GM19467 (cell line): Measurements from ENCODE around the gene HOXA6.

Experiments used
- ATAC-seq: cut with Tn5 transposase; IDR thresholded peaks from one replicate; pipeline ENCODE4 v1.9.1; 2021; ENCODE audit warnings: mild to moderate bottlenecking, moderate library complexity; ENCODE audit not compliant: unreplicated experiment

The HOXA6 gene

DNA sequence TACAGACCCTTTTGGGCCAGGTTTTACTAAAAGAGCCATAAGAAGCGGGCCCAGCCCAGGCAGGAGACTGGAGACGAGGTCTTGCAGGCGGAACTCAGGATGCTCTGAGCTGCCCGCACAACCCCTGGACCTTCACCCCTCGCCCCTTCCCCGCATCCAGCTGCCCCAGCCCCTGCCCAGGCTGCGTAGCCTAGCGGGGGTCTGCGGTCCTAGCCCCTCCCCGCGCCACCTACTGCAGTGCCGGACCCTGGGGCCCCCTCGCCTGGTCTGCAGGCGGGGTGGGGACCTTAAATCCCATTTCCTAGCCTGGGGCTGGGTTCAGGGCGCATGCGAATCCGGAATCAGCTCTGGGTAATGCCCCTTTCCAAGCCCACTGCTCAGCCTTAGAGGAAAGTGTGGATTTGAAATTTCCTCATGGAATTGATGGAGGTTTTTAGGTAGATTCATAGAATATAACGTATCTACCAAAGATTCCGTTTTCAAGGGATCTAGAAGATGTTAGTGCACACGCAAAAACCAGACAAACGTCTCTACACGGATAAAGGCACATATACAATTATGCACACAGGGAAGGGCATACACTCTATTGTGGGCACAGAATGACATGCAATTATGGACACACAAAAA, 5.4 kb upstream of the HOXA6 start:
- no peak for ATAC-seq

DNA sequence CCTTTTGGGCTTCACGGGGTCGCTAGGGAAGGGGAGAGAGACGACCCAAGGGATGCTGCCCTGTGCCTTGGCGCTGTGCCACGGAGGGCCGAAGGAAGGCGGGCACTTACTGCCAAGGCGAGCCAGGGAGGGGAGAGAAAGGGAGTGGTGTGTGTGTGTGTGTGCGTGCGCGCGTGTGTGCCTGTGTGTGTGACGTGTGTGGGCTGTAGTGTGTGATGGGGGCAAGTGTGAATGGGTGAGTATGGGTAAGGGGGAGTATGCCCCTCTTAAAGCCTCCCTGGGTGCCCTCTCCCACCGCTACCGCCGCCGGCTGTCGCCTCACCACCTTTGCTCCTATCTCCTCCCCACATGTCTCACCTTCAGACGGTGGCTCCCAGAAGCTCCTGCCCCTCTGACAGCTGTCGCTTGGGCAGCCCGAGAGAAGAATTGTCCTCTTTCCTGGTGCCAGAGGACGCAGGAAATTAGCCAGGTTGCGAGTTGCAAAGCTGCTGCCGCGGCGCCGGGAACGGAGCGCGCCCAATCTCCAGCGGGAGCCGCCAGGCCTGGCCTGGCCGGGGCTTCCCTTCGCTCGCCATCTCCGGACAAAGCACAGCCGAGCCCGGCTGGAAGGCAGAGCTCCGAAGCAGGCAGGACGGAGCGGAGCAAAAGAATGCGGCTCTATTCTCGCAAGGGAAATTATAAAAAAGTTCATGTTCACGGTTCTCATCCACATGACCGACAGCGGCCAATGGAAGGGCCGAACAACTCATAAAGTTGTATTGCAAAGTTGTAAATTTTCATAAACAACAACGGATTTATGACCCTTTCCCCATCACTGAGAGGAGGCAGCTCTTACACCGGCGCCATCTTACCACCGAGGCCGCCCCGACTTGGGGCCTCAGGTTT, 4.6 kb upstream of the HOXA6 start, which contains the start of gene HOXA3:
Gene HOXA3, minus strand, starts transcription at position 653 of the 885 bp plus-strand sequence. CDS start 41,943 bp downstream, outside the sequence.
- ATAC-seq, result no peak

- no peak for ATAC-seq
Measured at GRCh38 chr7:27151341-27151930, 3.9 kb upstream of the HOXA6 start.

- peak; percentile 76 for ATAC-seq
Measured at GRCh38 chr7:27150568-27151340, 3.2 kb upstream of the HOXA6 start.

- ATAC-seq, result no peak
Measured at GRCh38 chr7:27149842-27150567, 2.4 kb upstream of the HOXA6 start.

- no peak for ATAC-seq
Measured at GRCh38 chr7:27148756-27149641, 1.4 kb upstream of the HOXA6 start.

- no peak for ATAC-seq
Measured at GRCh38 chr7:27148031-27148755, 619 bp upstream of the HOXA6 start.

DNA sequence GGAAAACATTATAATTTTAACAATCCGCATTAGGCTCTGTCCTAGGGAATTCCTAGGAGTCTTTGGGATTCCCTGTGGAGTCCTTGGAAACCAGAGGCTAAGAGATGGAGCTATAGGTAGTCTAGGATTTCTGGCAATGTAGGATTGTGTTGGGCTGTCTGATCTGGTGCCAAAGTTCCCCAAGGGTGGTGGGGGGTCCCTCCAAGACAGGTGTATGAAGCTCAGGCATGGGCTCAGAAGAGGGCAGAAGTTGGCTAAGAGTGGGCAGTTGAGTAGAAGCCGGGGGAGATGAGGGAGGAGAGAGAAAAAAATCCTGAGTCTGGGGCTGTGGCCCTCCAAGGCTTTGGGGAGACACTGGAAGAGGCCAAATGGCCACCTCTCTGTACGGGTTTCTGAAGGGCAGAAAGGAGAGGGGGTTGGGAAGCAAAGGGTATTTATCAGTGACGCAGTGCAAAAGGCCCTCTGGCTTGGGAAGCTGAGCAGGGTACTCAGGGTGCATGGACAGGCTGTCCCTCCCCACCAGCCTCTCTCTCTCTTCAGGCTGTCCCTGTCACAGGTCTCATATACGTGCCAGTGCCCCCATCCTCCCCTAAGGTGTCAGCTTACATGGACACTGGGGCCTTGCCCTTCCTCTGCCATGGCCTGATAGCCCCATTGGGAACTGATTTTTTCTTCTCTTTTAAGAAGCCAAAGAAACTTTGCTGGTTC, 929 bp downstream of the HOXA6 start:
- no peak for ATAC-seq

DNA sequence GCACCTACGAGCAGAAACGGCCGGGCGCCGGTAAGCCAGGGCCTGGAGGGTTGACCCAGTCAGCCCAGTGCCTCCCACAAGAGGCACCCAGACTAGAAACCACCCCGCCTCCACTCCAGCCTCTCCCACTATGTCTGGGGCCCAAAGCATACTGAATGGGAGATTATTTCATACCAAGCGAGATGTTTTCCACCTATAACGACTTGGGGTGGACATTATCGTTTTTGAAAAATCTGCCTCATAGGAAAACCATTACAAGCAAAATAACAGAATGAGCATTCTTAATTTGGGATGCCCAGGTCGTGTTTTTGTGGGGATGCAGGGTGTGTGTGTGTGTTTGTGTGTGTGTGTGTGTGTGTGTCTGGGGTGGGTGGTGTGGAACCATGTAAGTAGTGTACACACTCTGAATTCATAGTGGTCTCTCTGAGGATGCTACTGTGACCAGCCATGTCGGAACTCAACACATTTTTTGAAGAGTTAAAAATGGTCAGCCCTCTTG, 1.6 kb downstream of the HOXA6 start:
- ATAC-seq, result no peak

GRCh38 chr7:27145165-27145913, 2.2 kb downstream of the HOXA6 start:
- ATAC-seq, result no peak

GRCh38 chr7:27144781-27145164, 2.8 kb downstream of the HOXA6 start:
- no peak for ATAC-seq

DNA sequence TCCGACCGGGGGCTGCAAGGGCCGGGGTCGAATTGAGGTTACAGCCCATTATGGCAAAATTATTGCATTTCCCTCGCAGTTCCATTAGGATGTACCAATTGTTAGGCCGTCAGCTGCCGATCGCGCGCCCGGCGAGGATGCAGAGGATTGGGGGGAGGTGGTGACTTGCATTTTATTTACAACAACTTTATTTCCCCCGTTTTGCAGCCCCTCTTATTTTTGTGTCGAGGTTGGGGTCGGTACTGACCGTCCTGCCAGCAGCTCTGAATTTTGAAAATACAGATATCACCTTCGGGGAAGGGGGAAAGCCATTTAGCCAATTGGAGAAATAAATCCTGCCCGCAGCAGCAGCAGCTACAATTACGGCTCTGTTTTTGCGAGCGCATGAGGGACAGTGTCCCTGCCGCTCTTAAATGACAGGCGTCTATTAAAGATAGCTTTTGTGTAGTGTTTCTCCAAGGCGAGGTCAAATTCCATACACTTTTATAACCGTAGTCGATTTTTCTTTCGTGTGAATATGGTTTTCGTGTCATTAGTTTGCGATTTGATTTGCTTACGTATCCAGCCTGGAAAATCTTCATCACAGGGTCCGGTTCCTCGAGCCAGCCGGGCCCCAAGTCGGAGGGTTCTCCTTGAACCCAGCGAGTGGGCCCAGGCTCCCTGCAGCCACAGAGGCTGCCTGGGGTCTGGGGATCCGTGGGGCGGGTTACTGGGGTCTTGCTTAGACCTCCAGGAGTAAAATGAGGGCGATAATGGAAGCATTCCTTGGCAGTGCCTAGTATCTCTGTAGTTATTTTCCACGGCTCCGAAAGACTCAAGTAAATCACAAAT, 3.4 kb downstream of the HOXA6 start:
- ATAC-seq, result no peak

DNA sequence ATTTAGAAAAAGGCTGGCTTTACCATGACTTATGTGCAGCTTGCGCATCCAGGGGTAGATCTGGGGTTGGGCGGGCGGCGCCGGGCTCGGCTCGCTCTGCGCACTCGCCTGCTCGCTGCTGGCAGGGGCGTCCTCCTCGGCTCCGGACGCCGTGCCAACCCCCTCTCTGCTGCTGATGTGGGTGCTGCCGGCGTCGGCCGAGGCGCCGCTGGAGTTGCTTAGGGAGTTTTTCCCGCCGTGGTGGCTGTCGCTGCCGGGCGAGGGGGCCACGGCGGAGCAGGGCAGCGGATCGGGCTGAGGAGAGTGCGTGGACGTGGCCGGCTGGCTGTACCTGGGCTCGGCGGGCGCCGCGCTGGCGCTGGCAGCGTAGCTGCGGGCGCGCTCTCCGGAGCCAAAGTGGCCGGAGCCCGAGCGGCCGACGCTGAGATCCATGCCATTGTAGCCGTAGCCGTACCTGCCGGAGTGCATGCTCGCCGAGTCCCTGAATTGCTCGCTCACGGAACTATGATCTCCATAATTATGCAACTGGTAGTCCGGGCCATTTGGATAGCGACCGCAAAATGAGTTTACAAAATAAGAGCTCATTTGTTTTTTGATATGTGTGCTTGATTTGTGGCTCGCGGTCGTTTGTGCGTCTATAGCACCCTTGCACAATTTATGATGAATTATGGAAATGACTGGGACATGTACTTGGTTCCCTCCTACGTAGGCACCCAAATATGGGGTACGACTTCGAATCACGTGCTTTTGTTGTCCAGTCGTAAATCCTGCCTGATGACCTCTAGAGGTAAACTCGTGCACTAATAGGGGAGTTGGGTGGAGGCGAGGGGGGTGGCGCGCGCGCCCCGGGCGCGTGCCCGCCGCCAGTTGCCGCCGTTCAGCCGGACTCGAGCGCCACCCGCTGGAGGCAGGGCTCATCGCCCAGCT, 4.3 kb downstream of the HOXA6 start, which contains the start of gene HOXA5:
Gene HOXA5, minus strand, starts transcription at position 659 of the 927 bp plus-strand sequence. Its CDS starts 74 bp downstream, at position 585.
- ATAC-seq, result no peak

DNA sequence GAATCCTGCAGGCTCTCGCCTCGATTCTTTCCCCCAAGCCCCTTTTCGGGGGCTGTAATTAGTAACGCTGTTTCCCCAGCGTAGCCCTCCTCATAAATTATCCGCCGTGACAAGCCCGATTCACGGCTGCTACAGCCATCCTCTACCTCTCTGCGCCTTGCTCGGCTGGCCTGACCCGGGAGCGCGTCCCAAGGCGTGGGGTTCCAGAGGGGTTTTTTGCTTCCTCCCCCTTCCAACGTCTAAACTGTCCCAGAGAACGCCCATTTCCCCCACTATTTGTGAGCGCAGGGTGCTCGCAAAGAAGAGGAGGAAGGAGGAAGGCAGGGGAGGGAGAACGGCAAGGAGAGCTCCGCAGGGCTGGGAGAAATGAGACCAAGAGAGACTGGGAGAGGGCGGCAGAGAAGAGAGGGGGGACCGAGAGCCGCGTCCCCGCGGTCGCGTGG, 5.0 kb downstream of the HOXA6 start:
- no peak for ATAC-seq

GRCh38 chr7:27141923-27142579, 5.5 kb downstream of the HOXA6 start:
- no peak for ATAC-seq
